IMR-90 (cell line): ENCODE data around the gene SYNM. TPM values are rescaled to one million over a fixed set of nuclear protein-coding genes. Genes with fewer than 3 reads are reported as not detected.

Source experiments
- ATAC-seq: fragments of 200-7000 bp; cut with Tn5 transposase; 2 replicates; pipeline ENCODE4 v1.9.1; 2020; ENCODE audit warnings: low read depth, mild to moderate bottlenecking, moderate library complexity
- BruUV-seq: library from RNA; stranded (reverse); fragments of 400-500 nt; replicated peaks from 2 replicates; lab custom pipeline; 2021; lab: Mats Ljungman, UMichigan
- CTCF ChIA-PET: fragments of 300-600 bp; formaldehyde crosslinking; extraction: SDS; loops from one replicate; lab custom pipeline; 2021; ENCODE audit warnings: antibody characterized with exemption; lab: Yijun Ruan, JAX
- POLR2A ChIA-PET: fragments of 300-600 bp; sonication (Branson Sonifier 250); formaldehyde crosslinking; loops from one replicate; lab custom pipeline; 2022; ENCODE audit warnings: antibody characterized with exemption; ENCODE audit not compliant: unreplicated experiment; lab: Charles Lee
- DNase-seq: peaks from one replicate; pipeline ENCODE4 v3.0.0; 2013
- H2AFZ ChIP-seq: replicated peaks from 2 replicates; pipeline ENCODE3; 2013; ENCODE audit warnings: low read length, mild to moderate bottlenecking; ENCODE audit not compliant: poor library complexity
- H2AK5ac ChIP-seq: 2 replicates; pipeline ENCODE4 v1.6.1; 2013; ENCODE audit warnings: low read depth, low read length, inconsistent platforms
- H2AK9ac ChIP-seq: replicated peaks from 2 replicates; pipeline ENCODE3; 2013; ENCODE audit warnings: mild to moderate bottlenecking, low read depth, low read length, moderate library complexity; ENCODE audit not compliant: poor library complexity
- H2BK120ac ChIP-seq: 2 replicates; pipeline ENCODE4 v1.6.1; 2013; ENCODE audit warnings: low read depth, low read length, inconsistent platforms
- H2BK15ac ChIP-seq: 3 replicates; pipeline ENCODE4 v1.6.1; 2013; ENCODE audit warnings: low read depth, low read length, inconsistent platforms
- H2BK20ac ChIP-seq: 2 replicates; pipeline ENCODE4 v1.6.1; 2013; ENCODE audit warnings: low read depth, mild to moderate bottlenecking, inconsistent platforms, low read length, moderate library complexity
- H2BK5ac ChIP-seq: 2 replicates; pipeline ENCODE4 v1.6.1; 2013; ENCODE audit warnings: mild to moderate bottlenecking, low read depth, low read length, inconsistent platforms; ENCODE audit not compliant: poor library complexity, severe bottlenecking
- H3K14ac ChIP-seq: replicated peaks from 2 replicates; pipeline ENCODE4 v1.6.1; 2013; ENCODE audit warnings: low read depth, low read length, inconsistent platforms
- H3K18ac ChIP-seq: 2 replicates; pipeline ENCODE4 v1.6.1; 2013; ENCODE audit warnings: low read depth, low read length, control low read depth
- H3K23ac ChIP-seq: 2 replicates; pipeline ENCODE4 v1.6.1; 2013; ENCODE audit warnings: low read depth, low read length, inconsistent platforms
- H3K27ac ChIP-seq: 2 replicates; pipeline ENCODE4 v1.5.1; 2013; ENCODE audit warnings: mild to moderate bottlenecking, control low read depth, low read length; ENCODE audit not compliant: insufficient read depth
- H3K27me3 ChIP-seq: 2 replicates; pipeline ENCODE4 v1.6.1; 2013; ENCODE audit warnings: low read length; ENCODE audit not compliant: control insufficient read depth, insufficient read depth
- H3K36me3 ChIP-seq: 2 replicates; pipeline ENCODE4 v1.6.1; 2013; ENCODE audit warnings: low read length, mixed read lengths; ENCODE audit not compliant: control insufficient read depth, insufficient read depth
- H3K4ac ChIP-seq: 2 replicates; pipeline ENCODE4 v1.6.1; 2013; ENCODE audit warnings: low read depth, low read length, inconsistent platforms
- H3K4me1 ChIP-seq: 2 replicates; pipeline ENCODE4 v1.6.1; 2013; ENCODE audit warnings: low read length, mixed read lengths; ENCODE audit not compliant: control insufficient read depth, insufficient read depth
- H3K4me2 ChIP-seq: 2 replicates; pipeline ENCODE4 v1.6.1; 2013; ENCODE audit warnings: low read depth, mild to moderate bottlenecking, control low read depth, low read length, moderate library complexity
- H3K4me3 ChIP-seq: 2 replicates; pipeline ENCODE4 v1.5.1; 2013; ENCODE audit warnings: low read depth, mild to moderate bottlenecking, control low read depth, low read length, moderate library complexity; ENCODE audit not compliant: insufficient read depth
- H3K56ac ChIP-seq: 2 replicates; pipeline ENCODE4 v1.6.1; 2013; ENCODE audit warnings: low read length, inconsistent platforms; ENCODE audit not compliant: insufficient read depth; ENCODE audit errors: extremely low read depth
- H3K79me1 ChIP-seq, 2 experiments: 2 replicates each; pipeline ENCODE4 v1.6.1; 2013; ENCODE audit warnings: low read length in 2 of 2, inconsistent platforms in 1 of 2, low read depth in 1 of 2
- H3K9ac ChIP-seq: 2 replicates; pipeline ENCODE4 v1.6.1; 2013; ENCODE audit warnings: low read depth, low read length, control low read depth
- H3K9me1 ChIP-seq: 2 replicates; pipeline ENCODE4 v1.6.1; 2013; ENCODE audit warnings: low read length, inconsistent platforms; ENCODE audit not compliant: insufficient read depth
- H3K9me3 ChIP-seq: 2 replicates; pipeline ENCODE4 v1.6.1; 2013; ENCODE audit warnings: low read length; ENCODE audit not compliant: control insufficient read depth, insufficient read depth
- H4K20me1 ChIP-seq: 2 replicates; pipeline ENCODE4 v1.6.1; 2013; ENCODE audit warnings: low read length, inconsistent platforms; ENCODE audit not compliant: insufficient read depth
- H4K5ac ChIP-seq: 2 replicates; pipeline ENCODE4 v1.6.1; 2013; ENCODE audit warnings: mild to moderate bottlenecking, low read depth, low read length, control low read depth
- H4K8ac ChIP-seq, 2 experiments: 2 replicates each; pipeline ENCODE4 v1.6.1; 2013; ENCODE audit warnings: low read depth in 2 of 2, low read length in 2 of 2, control low read depth in 1 of 2, inconsistent platforms in 1 of 2
- H4K91ac ChIP-seq: 2 replicates; pipeline ENCODE4 v1.6.1; 2013; ENCODE audit warnings: low read depth, low read length, inconsistent platforms; ENCODE audit not compliant: insufficient read depth
- BHLHE40 ChIP-seq: fragments of 150-350 bp; IDR thresholded peaks from 2 replicates; pipeline ENCODE4 v1.6.1; 2016; ENCODE audit warnings: mild to moderate bottlenecking, low read depth, low read length
- CEBPB ChIP-seq: IDR thresholded peaks from 2 replicates; pipeline ENCODE4 v1.6.1; 2012; ENCODE audit warnings: low read depth, low read length, improper control_type of control experiment
- CHD1 ChIP-seq: IDR thresholded peaks from 2 replicates; pipeline ENCODE4 v1.6.1; 2012; ENCODE audit warnings: low read depth, low read length, improper control_type of control experiment
- FOS ChIP-seq: fragments of 150-350 bp; IDR thresholded peaks from 2 replicates; pipeline ENCODE4 v1.6.1; 2016; ENCODE audit warnings: low read depth, low read length
- MAFK ChIP-seq: IDR thresholded peaks from 2 replicates; pipeline ENCODE4 v1.6.1; 2012; ENCODE audit warnings: low read depth, low read length, improper control_type of control experiment
- MAZ ChIP-seq: IDR thresholded peaks from 2 replicates; pipeline ENCODE4 v1.6.1; 2012; ENCODE audit warnings: low read depth, mild to moderate bottlenecking, low read length, improper control_type of control experiment, moderate library complexity, borderline replicate concordance
- MXI1 ChIP-seq: IDR thresholded peaks from 2 replicates; pipeline ENCODE4 v1.6.1; 2012; ENCODE audit warnings: low read depth, mild to moderate bottlenecking, low read length, moderate library complexity, borderline replicate concordance
- NFE2L2 ChIP-seq: fragments of 150-350 bp; IDR thresholded peaks from 2 replicates; pipeline ENCODE4 v1.6.1; 2016; ENCODE audit warnings: low read depth, mild to moderate bottlenecking, low read length
- POLR2A ChIP-seq: IDR thresholded peaks from 2 replicates; pipeline ENCODE4 v1.6.1; 2012; ENCODE audit warnings: mild to moderate bottlenecking, low read depth, low read length
- RAD21 ChIP-seq: IDR thresholded peaks from 2 replicates; pipeline ENCODE4 v1.6.1; 2012; ENCODE audit warnings: low read length, improper control_type of control experiment
- RCOR1 ChIP-seq: IDR thresholded peaks from 2 replicates; pipeline ENCODE4 v1.6.1; 2012; ENCODE audit warnings: mild to moderate bottlenecking, low read length, improper control_type of control experiment; ENCODE audit not compliant: insufficient replicate concordance
- RFX5 ChIP-seq: IDR thresholded peaks from 2 replicates; pipeline ENCODE4 v1.8.0; 2012; ENCODE audit warnings: low read depth, mild to moderate bottlenecking, low read length, moderate library complexity
- SMC3 ChIP-seq: fragments of 150-350 bp; IDR thresholded peaks from 2 replicates; pipeline ENCODE4 v1.6.1; 2016; ENCODE audit warnings: low read depth, mild to moderate bottlenecking, antibody characterized with exemption, low read length, moderate library complexity
- WGBS, 2 experiments: methylation state at CpG; one replicate each; pipeline versions ENCODE4 v1.1.5 to v1.1.7; 2013; ENCODE audit warnings: missing lambda C conversion rate in 2 of 2; ENCODE audit not compliant: insufficient read length in 1 of 2; ENCODE audit errors: extremely low coverage in 2 of 2; 5-methylcytosine and 5-hydroxymethylcytosine counted together
- dilution Hi-C: fragments of 300-500 bp; cut with HindIII; formaldehyde crosslinking; loops from one replicate; pipeline ENCODE4 v1.14.3; 2018; ENCODE audit warnings: low sequenced_read_pairs; ENCODE audit not compliant: unreplicated experiment
- in situ Hi-C: fragments of 300-500 bp; cut with MboI; formaldehyde crosslinking; loops from 3 replicates; pipeline ENCODE4 v1.14.3; 2019; ENCODE audit warnings: low sequenced_read_pairs, inconsistent platforms, mixed read lengths
- intact Hi-C: fragments of 100-400 bp; cut with micrococcal nuclease; formaldehyde crosslinking; loops from 2 replicates; pipeline ENCODE4 v1.10.0; 2022
- polyA plus RNA-seq, 3 experiments: library from polyadenylated mRNA; depleted of rRNA; stranded (reverse); fragments of >200 nt; gene quantifications; 2 replicates each; pipeline ENCODE4 v1.2.3, GENCODE V29; 2012; ENCODE audit warnings: low replicate concordance in 1 of 3
- total RNA-seq: library from RNA; depleted of rRNA; stranded (reverse); fragments of >200 nt; gene quantifications from 2 replicates; pipeline ENCODE4 v1.2.3, GENCODE V29; 2012
- TF ChIP-seq, protein P1 (sequence below): conservative IDR thresholded peaks from 2 replicates; pipeline ENCODE4 v1.5.1; 2012; ENCODE audit warnings: mild to moderate bottlenecking, low read depth, low read length, improper control_type of control experiment
- TF ChIP-seq, protein P2 (sequence below): fragments of 150-350 bp; IDR thresholded peaks from 2 replicates; pipeline ENCODE4 v1.6.1; 2017; ENCODE audit warnings: mild to moderate bottlenecking, antibody characterized with exemption, low read length, low read depth
- TF ChIP-seq, protein P3 (sequence below): fragments of 150-350 bp; IDR thresholded peaks from 2 replicates; pipeline ENCODE4 v1.6.1; 2016; ENCODE audit warnings: low read depth, mild to moderate bottlenecking, low read length, moderate library complexity, borderline replicate concordance

SYNM gene
- total and polyA plus RNA-seq, 2 of the 4 experiments (the other 2 are of a cell fraction), result 2.1 to 3.4 TPM

DNA sequence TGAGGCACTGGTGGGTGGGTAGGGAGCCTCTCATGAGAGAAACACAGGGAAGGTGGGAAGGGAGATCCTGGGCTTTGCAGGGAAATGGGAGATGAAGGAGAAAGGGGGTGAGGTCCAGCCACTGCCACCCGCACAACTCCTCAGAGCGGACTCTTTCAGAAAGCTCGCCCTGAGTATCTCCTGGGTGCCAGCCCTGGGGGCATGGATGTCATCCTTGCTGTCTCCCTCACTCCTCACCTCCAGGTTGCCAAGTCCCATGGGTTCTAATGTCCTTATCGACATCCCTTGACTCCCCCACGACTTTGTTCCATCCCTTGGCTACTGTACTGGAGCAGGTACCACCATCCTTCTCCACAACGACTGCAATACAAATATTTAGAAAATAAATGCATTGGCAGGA is 40.9 kb downstream of the SYNM start:
- WGBS, 2 experiments, result no CpG with 5 or more reads among the region's 6 CpGs
- dilution Hi-C loops (no loop called here), intact Hi-C loops (no loop called here), in situ Hi-C loops (no loop called here)
- Histone ChIP-seq H3K4me3 (no peak overlapping the region), H2BK20ac (no peak overlapping the region), H4K5ac (no peak overlapping the region), H3K27me3 (no peaks in the 10 kb centered on the region), H4K91ac (no peak overlapping the region), H2AK5ac (no peak overlapping the region), H3K4ac (no peak overlapping the region), H3K9me1 (0 out of 2 replicates have a peak, but pooled peaks cover 12% of the 10 kb centered on the region), H3K14ac (no peak overlapping the region), H3K4me2 (no peak overlapping the region), H3K79me1 (no peaks in the 10 kb centered on the region; a peak in 1 of 4 replicates), H2BK15ac (no peak overlapping the region), H3K27ac (no peak overlapping the region), H3K36me3 (peaks cover 5% of the 10 kb centered on the region; the same call in 1 of the 2 replicates), H2BK120ac (no peak overlapping the region), H3K4me1 (peaks cover 9% of the 10 kb centered on the region), H3K18ac (no peak overlapping the region), H4K8ac (no peak overlapping the region), H2AFZ (no peak overlapping the region), H4K20me1 (no peaks in the 10 kb centered on the region), H3K9me3 (no peaks in the 10 kb centered on the region), H2BK5ac (no peak overlapping the region), H3K9ac (no peak overlapping the region), H3K56ac (no peak overlapping the region), H3K23ac (no peak overlapping the region), H2AK9ac (no peak overlapping the region)
- TF ChIP-seq NFE2L2 (no peak), FOS (no peak), CEBPB (no peak), MAZ (no peak), RAD21 (no peak), MAFK (no peak), SMC3 (no peak), MXI1 (no peak), RFX5 (no peak), CHD1 (no peak), POLR2A (no peak), BHLHE40 (no peak), RCOR1 (no peak)
- TF ChIP-seq, protein P1, sequence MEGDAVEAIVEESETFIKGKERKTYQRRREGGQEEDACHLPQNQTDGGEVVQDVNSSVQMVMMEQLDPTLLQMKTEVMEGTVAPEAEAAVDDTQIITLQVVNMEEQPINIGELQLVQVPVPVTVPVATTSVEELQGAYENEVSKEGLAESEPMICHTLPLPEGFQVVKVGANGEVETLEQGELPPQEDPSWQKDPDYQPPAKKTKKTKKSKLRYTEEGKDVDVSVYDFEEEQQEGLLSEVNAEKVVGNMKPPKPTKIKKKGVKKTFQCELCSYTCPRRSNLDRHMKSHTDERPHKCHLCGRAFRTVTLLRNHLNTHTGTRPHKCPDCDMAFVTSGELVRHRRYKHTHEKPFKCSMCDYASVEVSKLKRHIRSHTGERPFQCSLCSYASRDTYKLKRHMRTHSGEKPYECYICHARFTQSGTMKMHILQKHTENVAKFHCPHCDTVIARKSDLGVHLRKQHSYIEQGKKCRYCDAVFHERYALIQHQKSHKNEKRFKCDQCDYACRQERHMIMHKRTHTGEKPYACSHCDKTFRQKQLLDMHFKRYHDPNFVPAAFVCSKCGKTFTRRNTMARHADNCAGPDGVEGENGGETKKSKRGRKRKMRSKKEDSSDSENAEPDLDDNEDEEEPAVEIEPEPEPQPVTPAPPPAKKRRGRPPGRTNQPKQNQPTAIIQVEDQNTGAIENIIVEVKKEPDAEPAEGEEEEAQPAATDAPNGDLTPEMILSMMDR, result no peak
- TF ChIP-seq, protein P2, sequence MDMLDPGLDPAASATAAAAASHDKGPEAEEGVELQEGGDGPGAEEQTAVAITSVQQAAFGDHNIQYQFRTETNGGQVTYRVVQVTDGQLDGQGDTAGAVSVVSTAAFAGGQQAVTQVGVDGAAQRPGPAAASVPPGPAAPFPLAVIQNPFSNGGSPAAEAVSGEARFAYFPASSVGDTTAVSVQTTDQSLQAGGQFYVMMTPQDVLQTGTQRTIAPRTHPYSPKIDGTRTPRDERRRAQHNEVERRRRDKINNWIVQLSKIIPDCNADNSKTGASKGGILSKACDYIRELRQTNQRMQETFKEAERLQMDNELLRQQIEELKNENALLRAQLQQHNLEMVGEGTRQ, result no peak
- TF ChIP-seq, protein P3, sequence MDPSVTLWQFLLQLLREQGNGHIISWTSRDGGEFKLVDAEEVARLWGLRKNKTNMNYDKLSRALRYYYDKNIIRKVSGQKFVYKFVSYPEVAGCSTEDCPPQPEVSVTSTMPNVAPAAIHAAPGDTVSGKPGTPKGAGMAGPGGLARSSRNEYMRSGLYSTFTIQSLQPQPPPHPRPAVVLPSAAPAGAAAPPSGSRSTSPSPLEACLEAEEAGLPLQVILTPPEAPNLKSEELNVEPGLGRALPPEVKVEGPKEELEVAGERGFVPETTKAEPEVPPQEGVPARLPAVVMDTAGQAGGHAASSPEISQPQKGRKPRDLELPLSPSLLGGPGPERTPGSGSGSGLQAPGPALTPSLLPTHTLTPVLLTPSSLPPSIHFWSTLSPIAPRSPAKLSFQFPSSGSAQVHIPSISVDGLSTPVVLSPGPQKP, result no peak
- ChIA-PET CTCF (no interaction called here), POLR2A (no interaction called here)
- BruUV-seq, result no TSS peak
- DNase-seq (no peak), ATAC-seq (no peak)
